NCI-H187 treated with DMSO at 0.1 percent for 48 hours (cell line): ENCODE results near the gene TRAM2.

Experiments used
- DNase-seq: peaks from one replicate; lab custom pipeline; 2025; lab: John Stamatoyannopoulos, UW

The TRAM2 gene

DNA sequence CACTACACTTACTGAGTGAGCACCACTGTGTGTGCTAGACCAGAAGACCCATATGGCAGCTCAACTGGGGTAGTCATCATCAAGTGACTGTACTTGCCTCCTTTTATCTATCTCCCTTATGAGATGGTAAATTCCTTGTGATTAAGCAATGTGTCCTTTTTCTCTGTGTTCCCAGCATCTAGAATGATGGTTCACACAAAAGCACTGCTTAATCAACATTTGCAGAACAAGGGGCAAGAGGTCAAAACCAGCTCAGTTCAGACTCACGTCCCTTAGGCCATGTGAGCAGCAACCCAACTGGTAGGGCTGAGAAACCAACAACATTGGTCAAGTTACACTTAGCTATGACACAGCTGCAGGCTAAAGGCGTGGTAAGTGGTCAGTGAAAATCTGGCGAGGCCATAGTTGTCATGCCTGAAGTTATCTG, 10.0 kb downstream of the TRAM2 start:
- no peak for DNase-seq

- DNase-seq, result no peak
Measured at GRCh38 chr6:52566201-52566600, 10.7 kb downstream of the TRAM2 start.

DNA sequence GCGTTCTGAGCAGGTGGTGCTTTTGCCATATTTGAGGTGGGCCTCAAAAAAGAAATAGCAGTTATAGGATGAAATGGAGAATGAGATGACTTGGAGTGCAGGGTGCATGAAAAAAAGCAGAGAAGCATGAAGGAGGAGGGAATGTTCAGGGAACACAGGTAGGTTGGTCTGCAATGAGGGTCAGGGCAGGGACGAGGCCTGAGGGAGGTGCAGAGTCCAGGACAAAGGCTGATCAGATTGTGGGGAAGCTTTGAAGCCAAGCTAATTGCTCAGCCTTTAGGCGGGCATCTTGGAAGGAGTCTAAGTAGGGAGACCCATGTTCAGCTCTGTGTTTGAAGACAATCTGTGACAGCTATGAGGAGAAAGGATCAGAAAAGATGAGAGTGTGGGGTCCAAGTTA, 12.0 kb downstream of the TRAM2 start:
- DNase-seq, result no peak

GRCh38 chr6:52562911-52563310, 13.9 kb downstream of the TRAM2 start:
- no peak for DNase-seq

DNA sequence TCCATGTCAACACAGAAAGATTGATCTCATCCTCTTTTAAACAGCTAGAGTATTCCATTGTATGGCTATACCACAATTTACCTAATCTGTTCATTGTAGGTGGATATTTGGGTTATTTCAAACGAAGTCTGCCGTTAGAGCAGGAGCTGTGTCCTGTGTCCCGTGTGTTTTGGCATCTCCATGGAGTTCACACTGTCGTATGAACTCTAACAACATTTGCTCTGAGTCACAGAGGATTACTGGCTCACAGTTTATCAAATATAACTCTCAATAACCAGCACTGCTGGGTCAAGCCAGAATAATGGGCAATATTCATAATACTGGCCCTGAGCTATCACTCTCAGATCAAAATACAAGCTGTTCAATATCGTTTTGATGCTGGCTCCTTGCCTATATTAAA, 16.4 kb downstream of the TRAM2 start:
- DNase-seq, result no peak

DNA sequence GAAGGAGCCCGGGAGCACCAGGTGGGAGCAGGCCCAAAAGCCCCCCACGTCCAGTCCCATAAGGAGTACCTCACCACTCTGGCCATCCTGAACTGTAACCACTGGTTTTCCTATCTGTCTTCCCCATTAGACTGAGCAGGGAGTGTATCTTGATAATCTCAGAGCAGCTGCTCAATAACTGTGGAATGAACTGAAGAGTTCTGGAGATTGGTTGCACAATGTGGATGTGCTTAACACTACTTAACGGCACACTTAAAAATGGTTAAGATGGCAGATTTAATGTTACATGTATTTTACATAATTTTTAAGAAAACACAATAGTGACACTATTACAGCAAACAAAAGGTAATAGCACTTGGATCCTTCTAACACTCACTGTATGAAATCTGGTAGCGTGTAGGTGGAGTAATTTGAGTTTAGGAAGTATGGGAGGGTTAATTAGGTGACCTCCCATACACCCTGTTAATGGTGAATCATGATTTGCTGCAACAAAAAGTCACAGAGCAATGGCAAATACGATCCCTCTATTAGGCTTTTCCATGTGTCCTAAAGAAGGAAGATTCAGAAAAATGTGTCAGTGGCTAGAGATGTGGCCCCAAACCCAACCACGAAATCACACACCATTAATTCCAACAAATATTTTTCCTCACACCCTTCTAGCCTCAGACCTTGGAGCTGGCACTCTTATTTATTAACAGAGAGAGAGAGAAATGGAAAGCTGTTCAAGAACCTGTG, 18.4 kb downstream of the TRAM2 start:
- no peak for DNase-seq

GRCh38 chr6:52557389-52558265, 19.2 kb downstream of the TRAM2 start:
- no peak for DNase-seq

- DNase-seq, result no peak
Measured at GRCh38 chr6:52555518-52556233, 21.2 kb downstream of the TRAM2 start.

GRCh38 chr6:52554684-52555280, 22.1 kb downstream of the TRAM2 start:
- no peak for DNase-seq

GRCh38 chr6:52553719-52554118, 23.1 kb downstream of the TRAM2 start:
- DNase-seq, result no peak

DNA sequence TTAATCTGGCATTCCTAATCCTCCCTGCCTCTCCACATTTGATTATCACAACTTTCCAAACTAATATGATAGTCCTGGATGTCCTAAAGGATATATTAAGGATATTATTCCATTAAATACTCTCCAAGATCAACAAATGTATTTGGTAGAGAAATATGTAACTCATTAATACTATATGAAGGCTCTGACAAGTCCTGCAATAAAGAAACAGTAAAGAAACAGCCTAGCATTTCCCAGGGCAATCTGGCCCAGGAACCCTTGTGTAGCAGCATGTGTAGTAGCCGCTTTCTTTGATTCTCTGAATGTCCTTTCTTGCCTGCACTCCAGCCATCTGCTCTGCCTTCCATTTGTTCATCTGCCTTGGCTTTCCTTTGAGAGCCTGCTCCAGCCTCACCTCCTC, 23.7 kb downstream of the TRAM2 start:
- no peak for DNase-seq

DNA sequence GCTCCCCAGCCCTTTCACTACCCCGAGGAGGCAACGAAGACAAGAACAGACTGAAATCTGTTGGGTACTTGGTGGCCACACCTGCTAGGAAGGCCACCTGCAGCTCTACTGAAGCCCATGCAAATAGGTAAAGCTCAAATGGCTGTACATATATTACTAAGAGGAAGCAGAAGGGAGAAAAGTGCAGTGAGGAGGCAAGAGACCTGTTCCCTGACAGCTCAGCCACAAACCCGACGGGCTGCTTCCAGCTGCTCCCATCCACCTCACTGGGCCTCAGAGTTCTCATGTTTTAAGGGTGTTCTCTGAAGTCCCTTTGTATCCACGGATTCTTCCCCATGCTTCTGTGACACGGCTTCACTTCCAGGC, 24.6 kb downstream of the TRAM2 start:
- DNase-seq, result peak; percentile 25

GRCh38 chr6:52551483-52552277, 25.2 kb downstream of the TRAM2 start:
- DNase-seq, result peak; percentile 83

DNA sequence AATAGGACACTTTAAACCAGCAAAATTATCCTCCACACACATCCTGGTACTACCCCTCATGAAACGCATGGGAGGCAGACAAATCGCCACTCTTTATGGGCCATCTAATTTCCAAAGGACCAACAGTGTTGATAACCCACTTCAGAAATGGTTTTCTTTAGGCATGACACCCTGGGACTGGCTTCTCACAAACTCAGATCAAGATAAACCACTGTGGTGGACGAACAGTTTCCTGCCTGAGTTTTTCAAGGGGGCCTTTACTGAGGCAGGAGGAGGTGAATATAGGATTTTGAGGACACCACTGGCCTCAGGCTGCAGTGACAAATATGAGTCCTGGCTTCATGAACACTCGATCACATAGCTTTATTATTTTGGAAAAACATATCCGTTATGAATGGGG, 26.0 kb downstream of the TRAM2 start:
- DNase-seq, result no peak

- no peak for DNase-seq
Measured at GRCh38 chr6:52550014-52550575, 26.8 kb downstream of the TRAM2 start.

- peak; percentile 28 for DNase-seq
Measured at GRCh38 chr6:52549428-52549827, 27.4 kb downstream of the TRAM2 start.

GRCh38 chr6:52548999-52549398, 27.9 kb downstream of the TRAM2 start:
- DNase-seq, result no peak

GRCh38 chr6:52548353-52548713, 28.5 kb downstream of the TRAM2 start:
- no peak for DNase-seq

GRCh38 chr6:52547647-52548352, 29.1 kb downstream of the TRAM2 start:
- no peak for DNase-seq

GRCh38 chr6:52546678-52547077, 30.2 kb downstream of the TRAM2 start:
- DNase-seq, result no peak

DNA sequence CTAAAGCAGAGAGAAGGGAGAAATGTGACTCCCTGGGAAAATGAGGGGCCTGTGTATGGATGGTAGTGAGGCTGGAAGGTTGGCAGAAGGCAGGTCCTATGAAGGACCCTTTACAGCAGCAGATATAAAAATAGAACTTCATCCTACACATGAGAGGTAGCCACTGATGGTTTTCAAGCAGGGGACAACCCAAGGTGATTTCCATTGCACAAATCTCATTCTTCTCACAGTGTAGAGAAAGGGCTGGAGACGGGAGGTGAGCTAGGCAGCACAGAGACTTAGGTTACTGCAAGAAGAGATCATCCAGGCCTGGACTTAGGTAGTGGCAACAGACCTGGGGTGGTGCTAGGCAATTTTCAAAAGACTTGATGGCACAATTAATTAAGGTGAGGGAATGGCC, 30.7 kb downstream of the TRAM2 start:
- DNase-seq, result no peak
